ENCODE results near the gene IL17RD.

Gene IL17RD

DNA sequence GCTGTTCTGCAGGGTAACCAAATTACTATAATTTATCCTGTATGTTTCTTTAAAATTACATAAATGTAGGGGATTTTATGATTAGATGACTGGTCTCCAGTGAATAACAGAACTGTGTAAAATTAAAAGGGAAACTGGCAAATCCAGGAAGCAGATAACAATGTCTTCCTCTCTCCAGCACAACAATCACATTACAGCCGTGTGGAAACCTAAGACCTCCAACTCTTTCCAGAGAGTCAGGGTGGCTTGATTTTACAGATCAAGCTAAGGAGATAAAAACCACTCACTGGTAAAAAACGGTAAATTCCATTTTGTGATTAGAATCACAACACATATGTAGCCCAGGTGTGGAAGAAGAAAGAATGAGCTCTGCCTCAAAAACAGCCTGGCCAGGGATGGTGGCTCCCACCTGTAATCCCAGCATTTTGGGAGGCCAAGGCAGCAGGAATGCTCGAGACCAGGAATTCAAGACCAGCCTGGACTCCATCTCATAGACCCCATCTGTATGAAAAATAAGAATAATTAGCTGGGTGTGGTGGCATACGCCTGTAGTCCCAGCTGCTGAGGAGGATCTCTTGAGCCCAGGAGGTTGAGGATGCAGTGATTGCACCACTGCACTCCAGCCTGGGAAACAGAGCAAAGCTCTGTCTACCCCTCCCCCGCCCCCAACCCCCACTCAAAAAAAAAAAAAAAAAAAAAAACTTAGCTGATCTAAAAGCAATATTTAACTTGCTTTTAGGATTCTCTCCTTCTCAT lies 29.0 kb downstream of the IL17RD start:
- ChIA-PET CTCF (interaction anchor here (0.6 to 2.9 kb wide), 7 partner anchors 8 to 102 kb away, joined by 3 to 6 read pairs (median 3); no protein-coding TSS in a partner anchor), POLR2A (no interaction called here)
- WGBS (ENCODE audit: insufficient coverage), result 100% methylated on average over 1 of the region's 5 CpGs
- H3K27me3 ChIP-seq (replicated peaks in 2 of 5; ENCODE audit: control insufficient read depth in 4 of 5, insufficient read depth in 5 of 5, low read length in 4 of 5), result peaks cover 0 to 7% (median 0%) of the 10 kb centered on the region in 5 experiments
- no peak for DNase-seq
- no peak overlapping the region for H3K4me3 ChIP-seq (ENCODE audit: control insufficient read depth in 1 of 7, extremely low read depth in 1 of 7, insufficient read depth in 4 of 7, low read depth in 2 of 7, low read length in 6 of 7)
- no peaks in the 10 kb centered on the region for H3K36me3 ChIP-seq (ENCODE audit: control insufficient read depth in 4 of 4, insufficient read depth in 4 of 4, low read length in 3 of 4)
- no peak overlapping the region for H3K27ac ChIP-seq (ENCODE audit: insufficient read depth in 1 of 2, low read depth in 1 of 2, low read length in 2 of 2, poor library complexity in 1 of 2, severe bottlenecking in 2 of 2)
- H3K9me3 ChIP-seq (ENCODE audit: control extremely low read depth in 1 of 5, control insufficient read depth in 4 of 5, insufficient read depth in 2 of 5, low read depth in 1 of 5, low read length in 4 of 5), result no peaks in the 10 kb centered on the region
- H3K4me1 ChIP-seq (ENCODE audit: control extremely low read depth in 1 of 4, control insufficient read depth in 4 of 4, insufficient read depth in 4 of 4, low read length in 3 of 4), result peaks cover 0 to 10% (median 5%) of the 10 kb centered on the region in 4 experiments

DNA sequence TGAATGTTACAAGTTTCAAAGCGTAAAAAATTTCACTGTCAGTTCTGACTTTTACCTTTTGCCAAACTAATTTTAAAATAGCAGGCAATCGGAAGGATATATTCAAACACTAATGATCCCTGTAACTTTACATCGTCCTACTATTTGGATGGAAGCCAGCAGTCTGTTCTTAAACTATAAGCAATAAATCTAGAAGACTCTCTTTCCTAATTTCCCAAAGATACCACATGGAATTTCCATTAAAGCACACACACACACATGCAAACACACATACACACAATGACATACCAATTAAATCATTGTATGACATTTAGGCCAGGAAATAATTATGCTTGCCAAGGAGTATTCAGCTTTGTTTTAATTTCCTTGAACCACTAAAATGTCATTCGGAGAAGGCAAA lies 32.0 kb downstream of the IL17RD start:
- Histone ChIP-seq H3K36me3 (ENCODE audit: control insufficient read depth in 4 of 4, insufficient read depth in 4 of 4, low read length in 3 of 4) (no peaks in the 10 kb centered on the region), H3K27ac (ENCODE audit: insufficient read depth in 1 of 2, low read depth in 1 of 2, low read length in 2 of 2, poor library complexity in 1 of 2, severe bottlenecking in 2 of 2) (no peak overlapping the region), H3K27me3 (replicated peaks in 2 of 5; ENCODE audit: control insufficient read depth in 4 of 5, insufficient read depth in 5 of 5, low read length in 4 of 5) (no peaks in the 10 kb centered on the region), H3K9me3 (ENCODE audit: control extremely low read depth in 1 of 5, control insufficient read depth in 4 of 5, insufficient read depth in 2 of 5, low read depth in 1 of 5, low read length in 4 of 5) (no peaks in the 10 kb centered on the region), H3K4me3 (ENCODE audit: control insufficient read depth in 1 of 7, extremely low read depth in 1 of 7, insufficient read depth in 4 of 7, low read depth in 2 of 7, low read length in 6 of 7) (no peak overlapping the region), H3K4me1 (ENCODE audit: control extremely low read depth in 1 of 4, control insufficient read depth in 4 of 4, insufficient read depth in 4 of 4, low read length in 3 of 4) (peaks cover 0 to 17% (median 8%) of the 10 kb centered on the region in 4 experiments)
- no peak for DNase-seq
- WGBS (ENCODE audit: insufficient coverage), result 100% methylated on average over 4 of the region's 4 CpGs
- ChIA-PET POLR2A (no interaction called here), CTCF (interaction anchor here (1.0 to 2.9 kb wide), 3 partner anchors 14 to 42 kb away, joined by 3 to 6 read pairs (median 3); no protein-coding TSS in a partner anchor)

DNA sequence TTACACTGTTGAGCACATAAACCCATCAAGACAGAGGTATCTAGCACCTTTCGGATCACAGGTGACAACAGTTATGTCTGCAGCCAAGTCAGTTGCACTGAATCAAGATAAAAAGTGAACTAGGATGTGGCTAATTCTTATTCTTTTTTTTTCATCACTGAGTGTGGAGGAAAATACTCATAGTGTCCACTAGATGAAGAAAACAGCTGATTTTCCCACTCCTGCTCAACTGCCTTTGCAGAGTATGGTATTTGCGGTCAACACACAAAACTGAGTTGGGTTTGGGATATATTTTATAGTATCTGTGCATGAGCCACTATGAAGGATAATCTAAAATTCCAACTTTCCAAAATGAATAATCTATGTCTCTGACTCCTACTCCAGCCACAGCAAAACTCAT lies 32.5 kb downstream of the IL17RD start:
- Histone ChIP-seq H3K4me1 (ENCODE audit: control extremely low read depth in 1 of 4, control insufficient read depth in 4 of 4, insufficient read depth in 4 of 4, low read length in 3 of 4) (peaks cover 0 to 17% (median 8%) of the 10 kb centered on the region in 4 experiments), H3K27ac (ENCODE audit: insufficient read depth in 1 of 2, low read depth in 1 of 2, low read length in 2 of 2, poor library complexity in 1 of 2, severe bottlenecking in 2 of 2) (no peak overlapping the region), H3K9me3 (ENCODE audit: control extremely low read depth in 1 of 5, control insufficient read depth in 4 of 5, insufficient read depth in 2 of 5, low read depth in 1 of 5, low read length in 4 of 5) (no peaks in the 10 kb centered on the region), H3K36me3 (ENCODE audit: control insufficient read depth in 4 of 4, insufficient read depth in 4 of 4, low read length in 3 of 4) (no peaks in the 10 kb centered on the region), H3K27me3 (replicated peaks in 2 of 5; ENCODE audit: control insufficient read depth in 4 of 5, insufficient read depth in 5 of 5, low read length in 4 of 5) (peaks cover 0 to 3% (median 0%) of the 10 kb centered on the region in 5 experiments), H3K4me3 (ENCODE audit: control insufficient read depth in 1 of 7, extremely low read depth in 1 of 7, insufficient read depth in 4 of 7, low read depth in 2 of 7, low read length in 6 of 7) (no peak overlapping the region)
- CTCF ChIA-PET, result interaction anchor here (1.0 to 1.7 kb wide), 2 partner anchors 15 to 42 kb away, joined by 3 read pairs; no protein-coding TSS in a partner anchor
- no peak for DNase-seq
- WGBS (ENCODE audit: insufficient coverage), result no CpG with 5 or more reads among the region's 2 CpGs
- POLR2A ChIA-PET, result no interaction called here

DNA sequence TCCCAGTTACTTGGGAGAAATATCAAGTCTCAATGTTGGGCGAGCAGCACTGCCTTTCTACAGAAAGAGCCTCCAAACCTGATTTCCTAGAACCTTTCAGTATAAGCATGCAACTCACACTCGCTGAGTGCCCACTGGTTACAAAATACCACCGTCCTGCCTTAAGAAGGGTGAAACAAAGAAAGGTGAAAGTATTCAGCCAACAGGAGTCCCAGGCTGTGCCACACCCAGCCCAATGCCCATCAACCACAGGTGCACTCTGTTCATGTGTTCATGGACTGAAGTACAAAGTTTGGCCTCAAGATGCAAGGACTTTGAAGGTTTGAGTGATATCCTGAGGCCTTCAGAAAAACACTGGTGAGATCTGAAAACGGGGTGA lies 34.0 kb downstream of the IL17RD start:
- Histone ChIP-seq H3K4me3 (ENCODE audit: control insufficient read depth in 1 of 7, extremely low read depth in 1 of 7, insufficient read depth in 4 of 7, low read depth in 2 of 7, low read length in 6 of 7) (no peak overlapping the region), H3K27ac (ENCODE audit: insufficient read depth in 1 of 2, low read depth in 1 of 2, low read length in 2 of 2, poor library complexity in 1 of 2, severe bottlenecking in 2 of 2) (no peak overlapping the region), H3K9me3 (ENCODE audit: control extremely low read depth in 1 of 5, control insufficient read depth in 4 of 5, insufficient read depth in 2 of 5, low read depth in 1 of 5, low read length in 4 of 5) (no peaks in the 10 kb centered on the region), H3K36me3 (ENCODE audit: control insufficient read depth in 4 of 4, insufficient read depth in 4 of 4, low read length in 3 of 4) (no peaks in the 10 kb centered on the region), H3K4me1 (ENCODE audit: control extremely low read depth in 1 of 4, control insufficient read depth in 4 of 4, insufficient read depth in 4 of 4, low read length in 3 of 4) (peaks cover 0 to 17% (median 8%) of the 10 kb centered on the region in 4 experiments), H3K27me3 (replicated peaks in 2 of 5; ENCODE audit: control insufficient read depth in 4 of 5, insufficient read depth in 5 of 5, low read length in 4 of 5) (peaks cover 0 to 3% (median 0%) of the 10 kb centered on the region in 5 experiments)
- whole genome bisulfite sequencing (ENCODE audit: insufficient coverage), result 100% methylated on average over 3 of the region's 4 CpGs
- CTCF ChIA-PET, result interaction anchor here (0.6 to 1.3 kb wide), 2 partner anchors 9 to 596 kb away, joined by 3 read pairs; no protein-coding TSS in a partner anchor
- DNase-seq, result no peak
- POLR2A ChIA-PET, result no interaction called here

DNA sequence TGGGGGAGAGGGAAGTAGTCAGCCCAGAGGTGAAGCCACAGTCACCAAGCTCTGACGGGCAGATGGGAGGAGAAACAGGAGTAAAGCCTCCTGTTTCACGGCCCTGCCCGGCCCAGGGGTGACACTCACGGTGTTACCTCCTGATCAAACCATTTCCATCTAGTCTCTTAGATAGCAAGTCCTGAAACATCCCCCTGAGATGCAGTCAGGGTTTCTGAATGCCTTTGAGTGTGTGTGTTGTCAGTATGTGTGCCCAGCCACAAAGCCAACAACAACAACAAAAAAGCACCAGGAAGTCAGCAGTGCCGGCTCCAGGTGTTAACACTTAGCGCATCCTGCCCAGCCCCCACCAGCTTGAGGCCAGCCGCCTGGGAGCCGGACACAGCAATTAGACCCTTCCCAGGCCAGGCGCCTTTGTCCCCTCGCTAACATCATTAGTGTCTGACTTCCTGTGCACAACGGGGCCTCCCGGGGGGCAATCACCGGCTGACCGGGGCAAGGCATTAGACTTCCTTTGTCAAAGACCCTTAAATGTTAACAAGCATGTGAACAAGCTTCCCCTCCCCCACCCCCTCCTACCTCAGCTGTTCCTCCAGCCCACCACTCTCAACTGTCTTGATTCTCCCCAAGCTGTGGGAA lies 34.5 kb downstream of the IL17RD start:
- peak in 2 of 3 donors; percentile 24 to 33 for DNase-seq
- CTCF ChIA-PET, result interaction anchor here (0.6 to 1.3 kb wide), 3 partner anchors 9 to 597 kb away, joined by 3 read pairs; no protein-coding TSS in a partner anchor
- 42% methylated on average over 11 of the region's 14 CpGs for WGBS (ENCODE audit: insufficient coverage)

DNA sequence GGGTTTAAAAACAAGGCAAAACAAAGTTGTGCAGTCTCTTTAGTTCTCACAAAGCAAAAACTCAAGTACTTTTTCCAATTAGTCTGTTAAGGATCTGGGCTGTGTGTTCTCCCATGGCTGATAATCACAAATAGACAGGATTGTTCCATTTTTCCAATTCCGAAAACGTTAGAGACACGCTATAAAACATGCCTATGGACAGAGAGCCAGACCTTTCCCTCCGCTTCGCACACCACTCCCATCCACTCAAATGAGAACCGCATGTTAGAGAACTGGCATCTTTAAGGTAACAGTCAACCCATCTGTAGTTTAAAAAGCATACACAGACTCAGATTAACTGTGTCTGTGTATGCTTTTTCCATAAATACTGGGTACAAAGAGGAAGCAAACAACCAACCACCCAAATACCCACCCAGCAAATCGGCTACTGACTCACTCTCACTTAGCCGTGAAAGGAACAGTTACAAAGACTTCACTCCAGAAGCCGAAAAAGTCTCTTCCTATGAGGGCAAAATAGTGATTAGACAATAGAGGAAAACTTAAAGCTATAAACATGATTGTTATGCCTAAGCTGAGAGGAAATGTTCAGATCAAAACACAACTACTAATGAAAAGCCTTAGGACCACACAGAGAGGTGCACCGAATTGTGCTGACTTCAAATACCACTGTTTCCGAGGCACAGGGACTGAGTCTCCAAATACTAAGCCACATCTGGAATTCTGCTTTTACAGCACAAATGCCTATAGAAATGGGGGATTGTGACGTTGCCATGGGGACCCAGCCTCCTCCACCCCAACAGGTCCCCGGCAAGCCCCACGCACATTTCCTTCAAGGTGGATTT lies 36.1 kb downstream of the IL17RD start:
- H3K4me1 ChIP-seq (ENCODE audit: control extremely low read depth in 1 of 4, control insufficient read depth in 4 of 4, insufficient read depth in 4 of 4, low read length in 3 of 4), result peaks cover 0 to 7% (median 3%) of the 10 kb centered on the region in 4 experiments
- POLR2A ChIA-PET, result no interaction called here
- no peak overlapping the region for H3K27ac ChIP-seq (ENCODE audit: insufficient read depth in 1 of 2, low read depth in 1 of 2, low read length in 2 of 2, poor library complexity in 1 of 2, severe bottlenecking in 2 of 2)
- 97% methylated on average over 8 of the region's 14 CpGs for WGBS (ENCODE audit: insufficient coverage)
- no peak for DNase-seq
- H3K36me3 ChIP-seq (ENCODE audit: control insufficient read depth in 4 of 4, insufficient read depth in 4 of 4, low read length in 3 of 4), result no peaks in the 10 kb centered on the region
- H3K9me3 ChIP-seq (ENCODE audit: control extremely low read depth in 1 of 5, control insufficient read depth in 4 of 5, insufficient read depth in 2 of 5, low read depth in 1 of 5, low read length in 4 of 5), result no peaks in the 10 kb centered on the region
- H3K4me3 ChIP-seq (ENCODE audit: control insufficient read depth in 1 of 7, extremely low read depth in 1 of 7, insufficient read depth in 4 of 7, low read depth in 2 of 7, low read length in 6 of 7), result no peak overlapping the region
- CTCF ChIA-PET, result interaction anchor here (1.1 to 1.4 kb wide), 3 partner anchors 8 to 61 kb away, joined by 3 to 4 read pairs (median 3); no protein-coding TSS in a partner anchor
- H3K27me3 ChIP-seq (replicated peaks in 2 of 5; ENCODE audit: control insufficient read depth in 4 of 5, insufficient read depth in 5 of 5, low read length in 4 of 5), result peaks cover 0 to 3% (median 0%) of the 10 kb centered on the region in 5 experiments

More for the DNA sequence above, 34.5 kb downstream of the IL17RD start:
- no peak overlapping the region for H3K27ac ChIP-seq (ENCODE audit: insufficient read depth in 1 of 2, low read depth in 1 of 2, low read length in 2 of 2, poor library complexity in 1 of 2, severe bottlenecking in 2 of 2)
- no peaks in the 10 kb centered on the region for H3K9me3 ChIP-seq (ENCODE audit: control extremely low read depth in 1 of 5, control insufficient read depth in 4 of 5, insufficient read depth in 2 of 5, low read depth in 1 of 5, low read length in 4 of 5)
- peaks cover 0 to 12% (median 6%) of the 10 kb centered on the region in 4 experiments for H3K4me1 ChIP-seq (ENCODE audit: control extremely low read depth in 1 of 4, control insufficient read depth in 4 of 4, insufficient read depth in 4 of 4, low read length in 3 of 4)
- no peaks in the 10 kb centered on the region for H3K36me3 ChIP-seq (ENCODE audit: control insufficient read depth in 4 of 4, insufficient read depth in 4 of 4, low read length in 3 of 4)
- POLR2A ChIA-PET, result no interaction called here
- H3K4me3 ChIP-seq (ENCODE audit: control insufficient read depth in 1 of 7, extremely low read depth in 1 of 7, insufficient read depth in 4 of 7, low read depth in 2 of 7, low read length in 6 of 7), result no peak overlapping the region
- H3K27me3 ChIP-seq (replicated peaks in 2 of 5; ENCODE audit: control insufficient read depth in 4 of 5, insufficient read depth in 5 of 5, low read length in 4 of 5), result peaks cover 0 to 3% (median 0%) of the 10 kb centered on the region in 5 experiments
